A549 (cell line): Measurements from ENCODE around the gene KRT13.

Experiments
- CBX2 ChIP-seq: fragments of 200-600 bp; sonication (generic); IDR thresholded peaks from 2 replicates; pipeline ENCODE4 v1.6.1; 2016; ENCODE audit warnings: low read depth, mild to moderate bottlenecking, borderline replicate concordance
- ESRRA ChIP-seq: fragments of 150-350 bp; IDR thresholded peaks from 2 replicates; pipeline ENCODE4 v1.6.1; 2014; ENCODE audit warnings: mild to moderate bottlenecking, low read length, borderline replicate concordance
- GATA3 ChIP-seq: IDR thresholded peaks from 2 replicates; pipeline ENCODE4 v1.6.1; 2012; ENCODE audit warnings: borderline replicate concordance
- NFE2L2 ChIP-seq: fragments of 150-350 bp; conservative IDR thresholded peaks from 2 replicates; pipeline ENCODE4 v1.6.1; 2014; ENCODE audit warnings: low read length
- POLR2A ChIP-seq: IDR thresholded peaks from 2 replicates; pipeline ENCODE4 v1.6.1; 2012; ENCODE audit warnings: mild to moderate bottlenecking, low read length
- TF ChIP-seq, protein P1 (sequence below): fragments of >200 bp; sonication (Bioruptor Twin); formaldehyde crosslinking; IDR thresholded peaks from 3 replicates; pipeline ENCODE4 v1.5.1; 2016

DNA sequence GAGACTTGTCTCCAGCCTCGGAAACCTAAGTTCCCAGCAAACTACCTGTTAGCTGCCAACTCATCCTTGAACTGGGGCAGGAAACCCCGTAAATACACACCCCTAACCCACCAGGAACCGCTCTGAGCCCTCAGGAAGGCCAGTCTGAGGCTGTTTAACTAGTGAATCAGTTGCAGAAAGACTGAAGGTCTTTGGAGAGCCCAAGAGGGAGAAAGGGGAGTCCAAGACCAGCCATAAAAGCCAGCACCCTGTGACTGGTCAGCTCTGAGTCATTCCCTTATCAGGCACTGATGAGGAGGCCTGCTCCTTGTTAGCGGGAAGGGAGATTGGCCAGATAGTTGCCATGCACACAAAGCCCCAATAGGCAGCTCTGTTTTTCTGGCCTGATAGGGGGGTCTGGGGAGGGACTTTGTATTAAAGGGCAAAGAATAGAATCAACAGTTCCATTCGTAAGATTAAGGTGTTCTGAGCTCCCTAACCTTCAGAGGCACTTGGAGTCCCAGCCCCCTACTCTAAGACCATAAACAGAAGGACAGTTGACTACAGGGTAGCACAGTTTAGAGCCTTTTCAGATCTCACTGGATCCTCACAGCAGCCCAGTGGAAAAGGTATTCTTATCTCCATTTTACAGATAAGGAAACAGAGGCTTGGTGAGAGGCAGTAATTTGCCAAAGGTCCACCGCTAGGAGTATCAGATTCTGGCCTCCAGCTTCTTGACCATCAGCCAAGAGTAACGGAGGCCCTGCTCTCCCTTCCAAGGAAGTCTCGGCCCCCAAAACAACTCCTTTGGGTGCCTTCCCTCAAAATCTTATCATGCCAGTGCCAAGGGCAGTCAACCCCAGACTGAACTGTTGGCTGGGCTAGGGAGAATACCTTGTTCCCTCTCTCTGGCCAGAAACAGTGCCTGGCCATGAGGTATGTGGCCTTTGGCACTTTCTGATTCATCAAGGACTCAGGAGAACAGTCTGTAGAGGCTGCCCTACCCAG is 24.9 kb upstream of the KRT13 start:
- peak; percentile 89 for TF ChIP-seq GATA3
- TF ChIP-seq, protein P1, sequence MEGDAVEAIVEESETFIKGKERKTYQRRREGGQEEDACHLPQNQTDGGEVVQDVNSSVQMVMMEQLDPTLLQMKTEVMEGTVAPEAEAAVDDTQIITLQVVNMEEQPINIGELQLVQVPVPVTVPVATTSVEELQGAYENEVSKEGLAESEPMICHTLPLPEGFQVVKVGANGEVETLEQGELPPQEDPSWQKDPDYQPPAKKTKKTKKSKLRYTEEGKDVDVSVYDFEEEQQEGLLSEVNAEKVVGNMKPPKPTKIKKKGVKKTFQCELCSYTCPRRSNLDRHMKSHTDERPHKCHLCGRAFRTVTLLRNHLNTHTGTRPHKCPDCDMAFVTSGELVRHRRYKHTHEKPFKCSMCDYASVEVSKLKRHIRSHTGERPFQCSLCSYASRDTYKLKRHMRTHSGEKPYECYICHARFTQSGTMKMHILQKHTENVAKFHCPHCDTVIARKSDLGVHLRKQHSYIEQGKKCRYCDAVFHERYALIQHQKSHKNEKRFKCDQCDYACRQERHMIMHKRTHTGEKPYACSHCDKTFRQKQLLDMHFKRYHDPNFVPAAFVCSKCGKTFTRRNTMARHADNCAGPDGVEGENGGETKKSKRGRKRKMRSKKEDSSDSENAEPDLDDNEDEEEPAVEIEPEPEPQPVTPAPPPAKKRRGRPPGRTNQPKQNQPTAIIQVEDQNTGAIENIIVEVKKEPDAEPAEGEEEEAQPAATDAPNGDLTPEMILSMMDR, result no peak
- TF ChIP-seq POLR2A, result no peak; the same call in 1 of the 2 replicates
- no peak for TF ChIP-seq CBX2
- no peak for TF ChIP-seq NFE2L2
- TF ChIP-seq ESRRA, result no peak
